Fibroblast of pulmonary artery (primary cell): ENCODE data around the gene NLGN2.

Experiments
- DNase-seq: peaks from one replicate; pipeline ENCODE4 v3.0.0-alpha.2; 2010; ENCODE audit warnings: low read depth
- H3K4me3 ChIP-seq: replicated peaks from 2 replicates; pipeline ENCODE4 v1.5.1; 2011; ENCODE audit warnings: low read depth, mild to moderate bottlenecking, control low read depth, low read length, moderate library complexity
- CTCF ChIP-seq: IDR thresholded peaks from 2 replicates; pipeline ENCODE4 v1.5.1; 2011; ENCODE audit warnings: mild to moderate bottlenecking, control low read depth, low read length, inconsistent platforms; ENCODE audit errors: missing control alignments

NLGN2 gene

DNA sequence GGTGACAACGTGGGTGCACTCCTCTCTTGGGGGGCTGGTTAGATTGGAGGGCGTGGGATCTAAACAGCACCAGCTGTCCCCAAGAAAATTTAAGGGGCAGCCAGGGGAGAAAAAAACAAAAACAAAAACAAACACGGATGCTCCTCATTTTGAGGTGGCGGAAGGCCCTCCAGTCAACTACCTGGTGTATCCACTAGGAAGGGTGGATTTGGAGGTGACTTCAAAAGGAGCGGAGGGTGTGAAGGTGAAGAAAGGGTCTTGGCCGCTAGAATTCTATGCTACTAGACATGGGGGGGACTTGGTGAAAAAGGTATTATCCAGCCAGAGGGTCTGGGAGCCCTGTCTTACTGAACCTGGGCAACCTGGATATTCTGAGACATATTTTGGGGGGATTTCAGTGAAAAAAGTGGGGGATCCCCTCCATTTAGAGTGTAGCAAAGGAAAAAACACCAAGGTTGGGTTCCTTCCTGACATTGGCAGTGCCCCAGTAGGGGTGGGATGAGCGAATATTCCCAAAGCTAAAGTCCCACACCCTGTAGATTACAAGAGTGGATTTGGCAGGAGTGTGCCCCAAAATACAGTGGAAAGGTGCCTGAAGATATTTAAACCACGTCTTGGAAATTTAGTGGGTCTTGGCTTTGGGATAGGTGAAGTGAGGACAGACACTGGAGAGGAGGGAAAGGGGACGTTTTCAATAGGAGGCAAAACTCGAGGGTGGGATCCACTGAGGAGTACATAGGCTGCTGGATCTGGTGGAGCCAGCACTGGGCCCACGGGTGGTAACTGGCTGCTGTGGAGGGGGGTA lies 31.2 kb downstream of the NLGN2 start:
- no peak overlapping the region for H3K4me3 ChIP-seq
- no peak for TF ChIP-seq CTCF

GRCh38 chr17:7439462-7440112 lies 31.9 kb downstream of the NLGN2 start, which contains the start of gene FGF11:
TSS of gene FGF11 (plus strand) at chr17:7439512. CDS start at chr17:7439621, 109 bp downstream.
- TF ChIP-seq CTCF, result no peak
- DNase-seq, result no peak
- H3K4me3 ChIP-seq, result peak within 1 kb of the TSS; percentile 44

More for the DNA sequence above, 31.2 kb downstream of the NLGN2 start:
- DNase-seq, result no peak

GRCh38 chr17:7440113-7440833 lies 32.6 kb downstream of the NLGN2 start:
- TF ChIP-seq CTCF, result no peak
- peak overlapping the region; percentile 44 for H3K4me3 ChIP-seq
- no peak for DNase-seq

GRCh38 chr17:7440834-7441195 lies 33.2 kb downstream of the NLGN2 start:
- H3K4me3 ChIP-seq, result no peak overlapping the region
- DNase-seq, result no peak
- peak; percentile 3 for TF ChIP-seq CTCF

DNA sequence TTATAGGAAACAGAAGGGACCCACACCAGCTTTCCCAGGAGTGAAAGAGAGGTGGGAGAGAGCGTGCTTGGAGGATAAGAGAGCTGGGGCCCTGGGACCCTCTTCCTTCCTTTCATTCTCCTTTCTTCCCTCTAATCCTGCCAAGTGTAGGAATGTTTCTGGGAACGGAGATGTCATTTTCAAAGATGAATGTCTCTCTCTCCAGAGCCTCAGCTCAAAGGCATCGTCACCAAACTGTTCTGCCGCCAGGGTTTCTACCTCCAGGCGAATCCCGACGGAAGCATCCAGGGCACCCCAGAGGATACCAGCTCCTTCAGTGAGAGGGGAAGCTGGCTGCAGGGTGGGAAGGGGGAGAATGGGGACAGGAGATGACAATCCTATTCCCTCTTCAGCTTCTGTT lies 33.6 kb downstream of the NLGN2 start:
- no peak for TF ChIP-seq CTCF
- DNase-seq, result no peak
- no peak overlapping the region for H3K4me3 ChIP-seq

DNA sequence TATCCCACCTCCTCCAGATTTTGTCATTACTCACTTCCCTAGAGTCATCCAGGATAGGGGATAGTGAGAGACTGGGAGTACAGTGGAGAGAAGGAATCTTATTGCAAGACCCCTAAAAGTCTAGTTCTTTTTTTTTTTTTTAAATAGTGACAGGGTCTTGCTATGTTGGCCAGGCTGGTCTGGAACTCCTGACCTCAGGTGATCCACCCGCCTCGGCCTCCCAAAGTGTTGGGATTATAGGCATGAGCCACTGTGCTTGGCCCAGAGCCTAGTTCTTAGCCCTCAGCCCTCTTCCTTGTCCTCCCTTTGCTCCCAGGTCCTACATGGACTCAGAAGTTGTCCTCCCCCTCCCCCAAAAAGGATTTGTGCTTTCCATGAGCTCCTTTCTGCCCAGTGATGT lies 34.5 kb downstream of the NLGN2 start:
- DNase-seq, result no peak
- no peak for TF ChIP-seq CTCF
- no peak overlapping the region for H3K4me3 ChIP-seq
